GM21529 (cell line): ENCODE results near the gene MOB1A.
"Not testable (repeated sequence)": the region's sequence is repeated elsewhere in the genome, so short reads cannot be mapped to it uniquely, and the experiment has no call there.

Experiments used
- ATAC-seq: cut with Tn5 transposase; IDR thresholded peaks from one replicate; pipeline ENCODE4 v1.9.1; 2021; ENCODE audit not compliant: unreplicated experiment

MOB1A gene

GRCh38 chr2:74199275-74199701, 20.6 kb upstream of the MOB1A start:
- no peak for ATAC-seq

GRCh38 chr2:74198461-74199274, 20.0 kb upstream of the MOB1A start, which contains the start of gene MTHFD2:
MTHFD2 (plus strand) TSS chr2:74198615; CDS start chr2:74198642, 27 bp downstream.
- ATAC-seq, result peak; percentile 81

GRCh38 chr2:74198023-74198460, 19.4 kb upstream of the MOB1A start:
- ATAC-seq, result no peak

GRCh38 chr2:74197049-74197448, 18.4 kb upstream of the MOB1A start:
- no peak for ATAC-seq

- no peak for ATAC-seq
Observed at GRCh38 chr2:74194799-74195198, 16.1 kb upstream of the MOB1A start.

- no peak for ATAC-seq
Observed at GRCh38 chr2:74191596-74192380, 13.1 kb upstream of the MOB1A start.

GRCh38 chr2:74188696-74189095, 10.0 kb upstream of the MOB1A start:
- no peak for ATAC-seq

GRCh38 chr2:74188018-74188601, 9.4 kb upstream of the MOB1A start:
- ATAC-seq, result no peak

GRCh38 chr2:74186706-74187105, 8.0 kb upstream of the MOB1A start:
- not testable (repeated sequence) for ATAC-seq

- peak; percentile 64 for ATAC-seq
Observed at GRCh38 chr2:74186038-74186437, 7.4 kb upstream of the MOB1A start.

- ATAC-seq, result no peak
Observed at GRCh38 chr2:74183878-74184277, 5.2 kb upstream of the MOB1A start.

GRCh38 chr2:74181739-74182138, 3.1 kb upstream of the MOB1A start:
- ATAC-seq, result peak; percentile 36

- ATAC-seq, result peak; percentile 3
Observed at GRCh38 chr2:74179063-74179865, 585 bp upstream of the MOB1A start.

GRCh38 chr2:74177696-74178095, 983 bp downstream of the MOB1A start:
- ATAC-seq, result no peak

GRCh38 chr2:74174909-74175308, 3.8 kb downstream of the MOB1A start:
- ATAC-seq, result no peak

GRCh38 chr2:74168739-74169138, 9.9 kb downstream of the MOB1A start:
- peak; percentile 42 for ATAC-seq

- ATAC-seq, result no peak
Observed at GRCh38 chr2:74164761-74165160, 13.9 kb downstream of the MOB1A start.

GRCh38 chr2:74162951-74163350, 15.7 kb downstream of the MOB1A start:
- ATAC-seq, result no peak

GRCh38 chr2:74155830-74156229, 22.8 kb downstream of the MOB1A start:
- no peak for ATAC-seq

GRCh38 chr2:74152954-74153353, 25.7 kb downstream of the MOB1A start:
- no peak for ATAC-seq
